HepG2 (cell line): Measurements from ENCODE around the gene PBX2. TPM values are rescaled to one million over a fixed set of nuclear protein-coding genes. Genes with fewer than 3 reads are reported as not detected.

Experiments
- AFF4 ChIP-seq: sonication (generic); formaldehyde crosslinking; IDR thresholded peaks from 2 replicates; pipeline ENCODE4 v1.4.0; 2020; ENCODE audit warnings: missing genetic modification reagents
- EED ChIP-seq: sonication (generic); formaldehyde crosslinking; IDR thresholded peaks from 2 replicates; pipeline ENCODE4 v1.5.0; 2020; ENCODE audit warnings: mild to moderate bottlenecking, missing genetic modification reagents
- ERF ChIP-seq: IDR thresholded peaks from 2 replicates; pipeline ENCODE4 v1.6.1; 2018; ENCODE audit warnings: missing biosample characterization, missing genetic modification reagents
- FOXK1 ChIP-seq: sonication (generic); formaldehyde crosslinking; IDR thresholded peaks from 2 replicates; pipeline ENCODE4 v1.4.0; 2020; ENCODE audit warnings: low read depth, missing genetic modification reagents, borderline replicate concordance
- GATAD2A ChIP-seq: IDR thresholded peaks from 2 replicates; pipeline ENCODE4 v1.6.1; 2016
- HDAC6 ChIP-seq: fragments of 200-600 bp; sonication (generic); IDR thresholded peaks from 2 replicates; pipeline ENCODE4 v1.7.0; 2017; ENCODE audit warnings: mild to moderate bottlenecking, antibody characterized with exemption, low read length, low read depth
- HOXA5 ChIP-seq: sonication (generic); formaldehyde crosslinking; IDR thresholded peaks from 2 replicates; pipeline ENCODE4 v1.4.0; 2020; ENCODE audit warnings: missing genetic modification reagents
- HOXD1 ChIP-seq: sonication (generic); formaldehyde crosslinking; IDR thresholded peaks from 2 replicates; pipeline ENCODE4 v1.5.0; 2020; ENCODE audit warnings: missing genetic modification reagents
- JARID2 ChIP-seq: sonication (generic); formaldehyde crosslinking; IDR thresholded peaks from 2 replicates; pipeline ENCODE4 v1.8.1; 2023; ENCODE audit warnings: missing genetic modification reagents, inconsistent platforms; ENCODE audit not compliant: insufficient replicate concordance
- KDM5A ChIP-seq: fragments of 200-600 bp; sonication (generic); IDR thresholded peaks from 2 replicates; pipeline ENCODE4 v1.7.0; 2018; ENCODE audit warnings: antibody characterized with exemption, mild to moderate bottlenecking, low read length, borderline replicate concordance
- KLF16 ChIP-seq, 2 experiments: sonication (generic) in 1 of 2; formaldehyde crosslinking in 1 of 2; IDR thresholded peaks; 2 replicates each; pipeline versions ENCODE4 v1.6.1 to v1.8.0; 2016 to 2023; ENCODE audit warnings: missing genetic modification reagents in 2 of 2, missing compliant biosample characterization in 1 of 2
- MAFG ChIP-seq: sonication (generic); formaldehyde crosslinking; IDR thresholded peaks from 2 replicates; pipeline ENCODE4 v1.5.1; 2020; ENCODE audit warnings: mild to moderate bottlenecking, missing genetic modification reagents
- NCOR1 ChIP-seq: fragments of 200-600 bp; sonication (generic); IDR thresholded peaks from 2 replicates; pipeline ENCODE4 v1.7.0; 2017; ENCODE audit warnings: antibody characterized with exemption, low read length, borderline replicate concordance
- NR1H2 ChIP-seq: sonication (generic); formaldehyde crosslinking; IDR thresholded peaks from 2 replicates; pipeline ENCODE4 v1.8.1; 2022; ENCODE audit warnings: low read depth, missing genetic modification reagents, borderline replicate concordance
- SIN3B ChIP-seq: fragments of 150-350 bp; IDR thresholded peaks from 2 replicates; pipeline ENCODE4 v1.6.1; 2014; ENCODE audit warnings: low read length
- SMAD1 ChIP-seq: sonication (generic); formaldehyde crosslinking; IDR thresholded peaks from 2 replicates; pipeline ENCODE4 v1.4.0; 2020; ENCODE audit warnings: missing genetic modification reagents, low read depth, mild to moderate bottlenecking, borderline replicate concordance
- SMARCE1 ChIP-seq: fragments of 450-650 bp; IDR thresholded peaks from 2 replicates; pipeline ENCODE4 v1.6.1; 2017; ENCODE audit warnings: borderline replicate concordance
- SMYD3 ChIP-seq: sonication (generic); formaldehyde crosslinking; IDR thresholded peaks from 2 replicates; pipeline ENCODE4 v1.8.1; 2023; ENCODE audit warnings: mild to moderate bottlenecking, missing genetic modification reagents
- SRF ChIP-seq: IDR thresholded peaks from 2 replicates; pipeline ENCODE4 v1.6.1; 2011; ENCODE audit warnings: mild to moderate bottlenecking, low read depth, low read length, moderate library complexity
- TAF1 ChIP-seq: sonication (generic); formaldehyde crosslinking; IDR thresholded peaks from 2 replicates; pipeline ENCODE4 v1.4.0; 2020; ENCODE audit warnings: missing genetic modification reagents
- TCF12 ChIP-seq, 2 experiments: fragments of 450-650 bp in 1 of 2; sonication (generic) in 1 of 2; formaldehyde crosslinking in 1 of 2; IDR thresholded peaks; 2 replicates each; pipeline versions ENCODE4 v1.6.1 to v1.8.0; 2017 to 2022; ENCODE audit warnings: antibody characterized with exemption in 1 of 2, mild to moderate bottlenecking in 1 of 2, missing genetic modification reagents in 1 of 2, moderate library complexity in 1 of 2
- WIZ ChIP-seq: sonication (generic); formaldehyde crosslinking; IDR thresholded peaks from 2 replicates; pipeline ENCODE4 v1.5.1; 2020; ENCODE audit warnings: mild to moderate bottlenecking, missing genetic modification reagents
- YEATS4 ChIP-seq: sonication (generic); formaldehyde crosslinking; IDR thresholded peaks from 2 replicates; pipeline ENCODE4 v1.4.0; 2020; ENCODE audit warnings: missing genetic modification reagents, borderline replicate concordance
- ZNF275 ChIP-seq: sonication (generic); formaldehyde crosslinking; IDR thresholded peaks from 2 replicates; pipeline ENCODE4 v1.8.0; 2022; ENCODE audit warnings: missing genetic modification reagents, mild to moderate bottlenecking, inconsistent platforms, borderline replicate concordance
- ZNF562 ChIP-seq: sonication (generic); formaldehyde crosslinking; IDR thresholded peaks from 2 replicates; pipeline ENCODE4 v1.8.0; 2022; ENCODE audit warnings: missing genetic modification reagents, borderline replicate concordance
- ZNF644 ChIP-seq: IDR thresholded peaks from 2 replicates; pipeline ENCODE4 v1.6.1; 2016; ENCODE audit warnings: low read depth
- ZNF781 ChIP-seq: sonication (generic); formaldehyde crosslinking; IDR thresholded peaks from 2 replicates; pipeline ENCODE4 v1.5.1; 2020; ENCODE audit warnings: borderline replicate concordance, mild to moderate bottlenecking, missing genetic modification reagents; ENCODE audit errors: not compliant biosample characterization
- polyA plus RNA-seq, 8 experiments: library from polyadenylated mRNA; depleted of rRNA in 3 of 8; stranded (reverse) in 7 of 8; unstranded in 1 of 8; fragments of >200 nt; fragmentation: Illumina TruSeq in 4 of 8; extraction: Trizol in 4 of 8; gene quantifications; 2 replicates each; pipeline versions ENCODE4 v1.2.1 to v1.2.3, GENCODE V29; 2011 to 2016; ENCODE audit warnings: low read depth in 4 of 8, missing spikeins in 1 of 8, mixed read lengths in 1 of 8; ENCODE audit not compliant: insufficient read depth in 1 of 8
- total RNA-seq, 5 experiments: library from RNA; depleted of rRNA; stranded (reverse); fragments of >200 nt; fragmentation: Illumina TruSeq; extraction: Trizol; gene quantifications; 2 replicates each; pipeline ENCODE4 v1.2.3, GENCODE V29; 2016; ENCODE audit warnings: low read depth in 1 of 5

PBX2 gene
- total and polyA plus RNA-seq, 2 of the 13 experiments (the other 11 are each of a cell fraction or from before 2014, with no cell fraction given): 42.3 to 77.8 TPM

- TF ChIP-seq HOXA5 (CRISPR knock-in tag): peak; percentile 49; the same call in 1 of the 2 replicates
- TF ChIP-seq WIZ (CRISPR knock-in tag): 0 out of 2 replicates have a peak, but pooled peaks have one; percentile 28
- no peak for TF ChIP-seq EED (CRISPR knock-in tag)
- no peak for TF ChIP-seq TCF12 (IDR thresholded peaks at IDR 0.05)
- TF ChIP-seq TCF12 (CRISPR knock-in tag; IDR thresholded peaks at IDR 0.05): no peak
- 0 out of 2 replicates have a peak, but pooled peaks have one; percentile 2 for TF ChIP-seq SRF
- peak; percentile 82; the same call in 1 of the 2 replicates for TF ChIP-seq YEATS4 (CRISPR knock-in tag)
- TF ChIP-seq NR1H2 (CRISPR knock-in tag): no peak
- no peak for TF ChIP-seq ZNF644
- peak; percentile 81 for TF ChIP-seq KDM5A
- no peak for TF ChIP-seq SIN3B
- TF ChIP-seq FOXK1: no peak
- peak; percentile 46; the same call in 1 of the 2 replicates for TF ChIP-seq ERF
- peak; percentile 69; the same call in 1 of the 2 replicates for TF ChIP-seq NCOR1
- TF ChIP-seq ZNF275 (CRISPR knock-in tag): no peak
- no peak for TF ChIP-seq SMYD3 (CRISPR knock-in tag)
- no peak for TF ChIP-seq HDAC6
- no peak for TF ChIP-seq AFF4 (CRISPR knock-in tag)
- TF ChIP-seq GATAD2A (CRISPR knock-in tag): no peak; the same call in 1 of the 2 replicates
- no peak; the same call in 1 of the 2 replicates for TF ChIP-seq SMAD1 (CRISPR knock-in tag)
- no peak for TF ChIP-seq JARID2
- TF ChIP-seq SMARCE1: no peak
- TF ChIP-seq ZNF781 (CRISPR knock-in tag): peak; percentile 17
- 0 out of 2 replicates have a peak, but pooled peaks have one; percentile 26 for TF ChIP-seq HOXD1 (CRISPR knock-in tag)
- peak; percentile 66; the same call in 1 of the 2 replicates for TF ChIP-seq TAF1 (CRISPR knock-in tag)
- no peak; a peak in 1 of 4 replicates for TF ChIP-seq KLF16 (CRISPR knock-in tag; IDR thresholded peaks at IDR 0.05)
- no peak for TF ChIP-seq ZNF562 (CRISPR knock-in tag)
- no peak for TF ChIP-seq MAFG (CRISPR knock-in tag)
Measured at GRCh38 chr6:32175711-32176475, 14.1 kb downstream of the PBX2 start, which contains the start of gene AGPAT1 (continued).
